K562 (cell line): ENCODE results near the gene WNK1. TPM values are rescaled to one million over a fixed set of nuclear protein-coding genes. Genes with fewer than 3 reads are reported as not detected.

Experiments
- ATF1 ChIP-seq, 2 experiments: fragments of 450-650 bp in 1 of 2; IDR thresholded peaks; 2 replicates each; pipeline ENCODE4 v1.6.1; 2016; ENCODE audit warnings: missing compliant biosample characterization in 1 of 2, missing genetic modification characterization in 1 of 2
- DDX20 ChIP-seq: fragments of 450-650 bp; IDR thresholded peaks from 2 replicates; pipeline ENCODE4 v1.6.1; 2016; ENCODE audit warnings: missing genetic modification characterization, low read depth, mild to moderate bottlenecking, missing compliant biosample characterization, moderate library complexity
- GABPB1 ChIP-seq: sonication (generic); formaldehyde crosslinking; IDR thresholded peaks from 2 replicates; pipeline ENCODE4 v1.8.0; 2022; ENCODE audit warnings: mild to moderate bottlenecking, missing genetic modification reagents
- HNRNPK ChIP-seq: fragments of 200-400 bp; formaldehyde crosslinking; IDR thresholded peaks from one replicate; pipeline ENCODE4 v1.6.1; 2018; ENCODE audit warnings: mild to moderate bottlenecking, low read depth, low read length; ENCODE audit not compliant: poor library complexity, severe bottlenecking
- NFE2L1 ChIP-seq: fragments of 450-650 bp; IDR thresholded peaks from 2 replicates; pipeline ENCODE4 v1.6.1; 2016; ENCODE audit warnings: missing genetic modification characterization, low read depth, mild to moderate bottlenecking, missing compliant biosample characterization, moderate library complexity, borderline replicate concordance
- RNF2 ChIP-seq: sonication (generic); IDR thresholded peaks from 2 replicates; pipeline ENCODE4 v1.6.1; 2016
- SAFB2 ChIP-seq: fragments of 200-400 bp; formaldehyde crosslinking; IDR thresholded peaks from 2 replicates; pipeline ENCODE4 v1.6.1; 2018; ENCODE audit warnings: borderline replicate concordance, low read length, low read depth, moderate library complexity; ENCODE audit not compliant: severe bottlenecking
- ZBTB7A ChIP-seq: IDR thresholded peaks from 2 replicates; pipeline ENCODE4 v1.6.1; 2011; ENCODE audit warnings: low read depth, mild to moderate bottlenecking, low read length, moderate library complexity, borderline replicate concordance; ENCODE audit not compliant: control insufficient read depth
- ZNF165 ChIP-seq: fragments of 250-450 bp; sonication (Bioruptor Pico); IDR thresholded peaks from 2 replicates; pipeline ENCODE4 v1.4.0; 2020; ENCODE audit warnings: borderline replicate concordance
- ZNF232 ChIP-seq: sonication (generic); formaldehyde crosslinking; IDR thresholded peaks from 2 replicates; pipeline ENCODE4 v1.8.0; 2022; ENCODE audit warnings: mild to moderate bottlenecking, missing genetic modification reagents
- ZNF77 ChIP-seq: fragments of 250-450 bp; sonication (Bioruptor Pico); IDR thresholded peaks from 2 replicates; pipeline ENCODE4 v1.5.0; 2020
- polyA plus RNA-seq, 8 experiments: library from polyadenylated mRNA; depleted of rRNA in 4 of 8; stranded (reverse) in 5 of 8; unstranded in 3 of 8; fragments of >200 nt; fragmentation: Nextera tagmentation in 2 of 8; fragmentation: Illumina TruSeq in 1 of 8; extraction: Ambion mirVana in 2 of 8; extraction: Trizol in 1 of 8; gene quantifications; 2 replicates each; pipeline versions ENCODE4 v1.2.1 to v1.2.3, GENCODE V29; 2011 to 2014; ENCODE audit warnings: inconsistent platforms in 1 of 8, missing spikeins in 1 of 8
- total RNA-seq, 7 experiments: library from RNA; depleted of rRNA in 6 of 7; stranded (reverse); fragments of >200 nt in 6 of 7; fragmentation: Illumina TruSeq in 2 of 7; extraction: Trizol in 2 of 7; gene quantifications; 2 replicates each; pipeline versions ENCODE4 v1.2.1 to v1.2.3, GENCODE V29; 2011 to 2021; ENCODE audit warnings: low replicate concordance in 1 of 7
- TF ChIP-seq, protein P1 (sequence below): sonication (generic); formaldehyde crosslinking; IDR thresholded peaks from 2 replicates; pipeline ENCODE4 v1.8.0; 2023; ENCODE audit warnings: missing genetic modification reagents, mild to moderate bottlenecking, borderline replicate concordance
- TF ChIP-seq, protein P2 (sequence below): fragments of 250-450 bp; sonication (Bioruptor Pico); IDR thresholded peaks from 2 replicates; pipeline ENCODE4 v1.9.0; 2021; ENCODE audit warnings: mild to moderate bottlenecking, inconsistent platforms
- TF ChIP-seq, protein P3 (sequence below): fragments of 200-400 bp; formaldehyde crosslinking; IDR thresholded peaks from 2 replicates; pipeline ENCODE4 v1.6.1; 2017; ENCODE audit warnings: mild to moderate bottlenecking, low read depth, low read length, moderate library complexity
- TF ChIP-seq, protein P4 (sequence below): fragments of 250-450 bp; sonication (Bioruptor Pico); IDR thresholded peaks from 2 replicates; pipeline ENCODE4 v1.8.0; 2021; ENCODE audit warnings: borderline replicate concordance, mild to moderate bottlenecking, moderate library complexity; ENCODE audit not compliant: poor library complexity, severe bottlenecking

Gene WNK1
- total and polyA plus RNA-seq, 9 of the 15 experiments (the other 6 are each of a cell fraction or from before 2014, with no cell fraction given): 4.3 to 73.9 (median 31.0) TPM

DNA sequence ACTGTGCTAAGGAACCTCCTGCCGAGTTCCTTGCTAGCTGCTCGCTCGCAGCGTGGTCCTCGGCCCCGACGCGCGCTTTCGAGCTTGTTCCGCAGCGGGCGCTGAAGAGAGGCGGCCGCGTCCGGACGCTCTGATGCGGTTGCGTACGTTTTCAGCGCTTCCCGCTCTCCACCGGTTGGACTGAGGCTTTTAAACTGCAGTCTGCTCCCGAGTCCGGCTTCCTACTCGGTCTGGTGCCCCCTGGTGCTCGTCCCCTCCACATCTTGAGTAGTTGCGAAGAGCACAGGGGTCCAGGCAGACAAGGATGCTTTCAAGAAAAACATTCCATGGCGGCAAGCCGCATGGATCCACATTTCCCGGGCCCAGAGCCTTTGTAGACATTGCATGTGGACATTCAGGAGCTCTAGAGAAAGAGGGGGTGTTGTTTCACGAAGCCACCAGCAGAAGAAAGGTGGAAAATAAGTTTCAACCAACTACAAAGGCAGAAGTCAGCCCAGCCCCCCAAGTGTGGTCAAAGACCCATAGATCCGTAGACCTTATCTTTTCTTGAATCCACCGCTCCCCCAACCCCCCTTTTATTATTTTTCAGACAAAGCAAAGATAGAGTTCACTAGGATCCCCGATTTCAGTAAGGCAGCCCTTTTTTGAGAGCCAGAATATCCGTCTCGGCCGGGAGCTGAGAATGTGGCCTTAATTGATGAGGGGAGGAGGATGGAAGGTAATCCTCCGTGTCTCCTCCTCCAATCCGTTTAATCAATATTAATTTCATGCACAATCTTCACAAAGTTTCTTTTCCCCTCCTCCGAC is 984 bp upstream of the WNK1 start (continued):
- TF ChIP-seq, protein P1, sequence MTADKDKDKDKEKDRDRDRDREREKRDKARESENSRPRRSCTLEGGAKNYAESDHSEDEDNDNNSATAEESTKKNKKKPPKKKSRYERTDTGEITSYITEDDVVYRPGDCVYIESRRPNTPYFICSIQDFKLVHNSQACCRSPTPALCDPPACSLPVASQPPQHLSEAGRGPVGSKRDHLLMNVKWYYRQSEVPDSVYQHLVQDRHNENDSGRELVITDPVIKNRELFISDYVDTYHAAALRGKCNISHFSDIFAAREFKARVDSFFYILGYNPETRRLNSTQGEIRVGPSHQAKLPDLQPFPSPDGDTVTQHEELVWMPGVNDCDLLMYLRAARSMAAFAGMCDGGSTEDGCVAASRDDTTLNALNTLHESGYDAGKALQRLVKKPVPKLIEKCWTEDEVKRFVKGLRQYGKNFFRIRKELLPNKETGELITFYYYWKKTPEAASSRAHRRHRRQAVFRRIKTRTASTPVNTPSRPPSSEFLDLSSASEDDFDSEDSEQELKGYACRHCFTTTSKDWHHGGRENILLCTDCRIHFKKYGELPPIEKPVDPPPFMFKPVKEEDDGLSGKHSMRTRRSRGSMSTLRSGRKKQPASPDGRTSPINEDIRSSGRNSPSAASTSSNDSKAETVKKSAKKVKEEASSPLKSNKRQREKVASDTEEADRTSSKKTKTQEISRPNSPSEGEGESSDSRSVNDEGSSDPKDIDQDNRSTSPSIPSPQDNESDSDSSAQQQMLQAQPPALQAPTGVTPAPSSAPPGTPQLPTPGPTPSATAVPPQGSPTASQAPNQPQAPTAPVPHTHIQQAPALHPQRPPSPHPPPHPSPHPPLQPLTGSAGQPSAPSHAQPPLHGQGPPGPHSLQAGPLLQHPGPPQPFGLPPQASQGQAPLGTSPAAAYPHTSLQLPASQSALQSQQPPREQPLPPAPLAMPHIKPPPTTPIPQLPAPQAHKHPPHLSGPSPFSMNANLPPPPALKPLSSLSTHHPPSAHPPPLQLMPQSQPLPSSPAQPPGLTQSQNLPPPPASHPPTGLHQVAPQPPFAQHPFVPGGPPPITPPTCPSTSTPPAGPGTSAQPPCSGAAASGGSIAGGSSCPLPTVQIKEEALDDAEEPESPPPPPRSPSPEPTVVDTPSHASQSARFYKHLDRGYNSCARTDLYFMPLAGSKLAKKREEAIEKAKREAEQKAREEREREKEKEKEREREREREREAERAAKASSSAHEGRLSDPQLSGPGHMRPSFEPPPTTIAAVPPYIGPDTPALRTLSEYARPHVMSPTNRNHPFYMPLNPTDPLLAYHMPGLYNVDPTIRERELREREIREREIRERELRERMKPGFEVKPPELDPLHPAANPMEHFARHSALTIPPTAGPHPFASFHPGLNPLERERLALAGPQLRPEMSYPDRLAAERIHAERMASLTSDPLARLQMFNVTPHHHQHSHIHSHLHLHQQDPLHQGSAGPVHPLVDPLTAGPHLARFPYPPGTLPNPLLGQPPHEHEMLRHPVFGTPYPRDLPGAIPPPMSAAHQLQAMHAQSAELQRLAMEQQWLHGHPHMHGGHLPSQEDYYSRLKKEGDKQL (CRISPR knock-in tag): no peak
- no peak for TF ChIP-seq HNRNPK
- TF ChIP-seq, protein P2, sequence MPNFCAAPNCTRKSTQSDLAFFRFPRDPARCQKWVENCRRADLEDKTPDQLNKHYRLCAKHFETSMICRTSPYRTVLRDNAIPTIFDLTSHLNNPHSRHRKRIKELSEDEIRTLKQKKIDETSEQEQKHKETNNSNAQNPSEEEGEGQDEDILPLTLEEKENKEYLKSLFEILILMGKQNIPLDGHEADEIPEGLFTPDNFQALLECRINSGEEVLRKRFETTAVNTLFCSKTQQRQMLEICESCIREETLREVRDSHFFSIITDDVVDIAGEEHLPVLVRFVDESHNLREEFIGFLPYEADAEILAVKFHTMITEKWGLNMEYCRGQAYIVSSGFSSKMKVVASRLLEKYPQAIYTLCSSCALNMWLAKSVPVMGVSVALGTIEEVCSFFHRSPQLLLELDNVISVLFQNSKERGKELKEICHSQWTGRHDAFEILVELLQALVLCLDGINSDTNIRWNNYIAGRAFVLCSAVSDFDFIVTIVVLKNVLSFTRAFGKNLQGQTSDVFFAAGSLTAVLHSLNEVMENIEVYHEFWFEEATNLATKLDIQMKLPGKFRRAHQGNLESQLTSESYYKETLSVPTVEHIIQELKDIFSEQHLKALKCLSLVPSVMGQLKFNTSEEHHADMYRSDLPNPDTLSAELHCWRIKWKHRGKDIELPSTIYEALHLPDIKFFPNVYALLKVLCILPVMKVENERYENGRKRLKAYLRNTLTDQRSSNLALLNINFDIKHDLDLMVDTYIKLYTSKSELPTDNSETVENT (CRISPR knock-in tag): 0 out of 2 replicates have a peak, but pooled peaks have one; percentile 58
- no peak for TF ChIP-seq DDX20 (tag)
- TF ChIP-seq, protein P3, sequence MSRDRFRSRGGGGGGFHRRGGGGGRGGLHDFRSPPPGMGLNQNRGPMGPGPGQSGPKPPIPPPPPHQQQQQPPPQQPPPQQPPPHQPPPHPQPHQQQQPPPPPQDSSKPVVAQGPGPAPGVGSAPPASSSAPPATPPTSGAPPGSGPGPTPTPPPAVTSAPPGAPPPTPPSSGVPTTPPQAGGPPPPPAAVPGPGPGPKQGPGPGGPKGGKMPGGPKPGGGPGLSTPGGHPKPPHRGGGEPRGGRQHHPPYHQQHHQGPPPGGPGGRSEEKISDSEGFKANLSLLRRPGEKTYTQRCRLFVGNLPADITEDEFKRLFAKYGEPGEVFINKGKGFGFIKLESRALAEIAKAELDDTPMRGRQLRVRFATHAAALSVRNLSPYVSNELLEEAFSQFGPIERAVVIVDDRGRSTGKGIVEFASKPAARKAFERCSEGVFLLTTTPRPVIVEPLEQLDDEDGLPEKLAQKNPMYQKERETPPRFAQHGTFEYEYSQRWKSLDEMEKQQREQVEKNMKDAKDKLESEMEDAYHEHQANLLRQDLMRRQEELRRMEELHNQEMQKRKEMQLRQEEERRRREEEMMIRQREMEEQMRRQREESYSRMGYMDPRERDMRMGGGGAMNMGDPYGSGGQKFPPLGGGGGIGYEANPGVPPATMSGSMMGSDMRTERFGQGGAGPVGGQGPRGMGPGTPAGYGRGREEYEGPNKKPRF: no peak
- no peak for TF ChIP-seq ZNF165 (CRISPR knock-in tag)
- TF ChIP-seq SAFB2: no peak
- 0 out of 2 replicates have a peak, but pooled peaks have one; percentile 42 for TF ChIP-seq GABPB1 (CRISPR knock-in tag)
- no peak for TF ChIP-seq ZBTB7A
- TF ChIP-seq NFE2L1 (tag): no peak
- TF ChIP-seq ZNF77 (CRISPR knock-in tag): no peak
- TF ChIP-seq, protein P4, sequence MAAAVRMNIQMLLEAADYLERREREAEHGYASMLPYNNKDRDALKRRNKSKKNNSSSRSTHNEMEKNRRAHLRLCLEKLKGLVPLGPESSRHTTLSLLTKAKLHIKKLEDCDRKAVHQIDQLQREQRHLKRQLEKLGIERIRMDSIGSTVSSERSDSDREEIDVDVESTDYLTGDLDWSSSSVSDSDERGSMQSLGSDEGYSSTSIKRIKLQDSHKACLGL: no peak
- TF ChIP-seq ATF1 (CRISPR knock-in tag; IDR thresholded peaks at IDR 0.05): no peak
- peak; percentile 82 for TF ChIP-seq ATF1 (tag; IDR thresholded peaks at IDR 0.05)
- TF ChIP-seq RNF2: peak; percentile 79
- no peak for TF ChIP-seq ZNF232
